ENCODE data around the gene CDH20. TPM values are rescaled to one million over a fixed set of nuclear protein-coding genes. Genes with fewer than 3 reads are reported as not detected.

Gene CDH20
- total RNA-seq, 2 experiments from 2014 or later = 0.20 to 0.25 TPM

GRCh38 chr18:61497422-61497821, 164.2 kb downstream of the CDH20 start:
- peaks cover 3% of the 10 kb centered on the region for H3K27me3 Mint-ChIP-seq
- H3K4me3 Mint-ChIP-seq = no peak overlapping the region
- no peaks in the 10 kb centered on the region for H3K4me1 Mint-ChIP-seq
- H3K36me3 Mint-ChIP-seq = no peaks in the 10 kb centered on the region
- no peak for DNase-seq
- H3K27ac Mint-ChIP-seq = no peak overlapping the region
- no peaks in the 10 kb centered on the region for H3K9me3 Mint-ChIP-seq

DNA sequence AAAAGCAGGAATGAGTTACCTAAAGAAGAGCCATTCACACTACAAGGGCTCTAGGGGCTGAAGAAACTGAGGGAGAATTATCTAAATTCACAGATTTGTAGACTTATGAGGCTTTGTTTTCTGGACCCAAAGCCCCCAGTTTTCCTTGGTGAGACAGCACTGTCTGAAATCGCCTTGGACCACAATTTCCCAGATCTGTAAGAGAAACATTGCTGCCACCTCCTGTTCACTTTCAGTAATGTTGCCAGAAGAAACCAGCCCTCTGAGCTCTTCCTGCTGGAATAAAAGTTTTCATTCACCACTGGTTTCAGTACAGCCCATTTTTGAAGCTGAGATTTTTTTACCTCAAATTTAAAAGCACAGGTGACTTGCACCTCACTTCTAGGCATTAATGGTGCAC, 169.2 kb downstream of the CDH20 start:
- Mint-ChIP-seq H3K4me1 (no peaks in the 10 kb centered on the region), H3K27me3 (peaks cover 13% of the 10 kb centered on the region), H3K9me3 (no peaks in the 10 kb centered on the region), H3K27ac (no peak overlapping the region), H3K4me3 (no peak overlapping the region), H3K36me3 (no peaks in the 10 kb centered on the region)
- peak; percentile 1 for DNase-seq

DNA sequence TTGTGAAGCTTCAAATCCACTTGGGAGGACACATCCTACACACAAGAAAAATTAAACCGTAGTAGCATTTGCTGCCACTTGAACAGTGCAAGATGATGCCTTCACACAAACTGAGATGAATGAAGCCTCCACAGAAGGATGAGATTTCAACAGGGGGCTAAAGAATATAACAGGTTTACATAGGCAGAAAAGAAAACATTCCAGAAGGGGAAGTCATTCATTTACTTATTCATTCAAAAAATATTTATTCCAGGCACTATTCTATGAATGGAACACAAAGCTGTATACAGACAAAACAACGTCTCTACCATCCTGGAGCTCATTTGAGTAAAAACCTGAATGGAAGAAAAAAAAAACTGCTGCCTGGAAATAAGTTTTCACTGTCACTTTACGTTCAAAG, 170.5 kb downstream of the CDH20 start:
- Mint-ChIP-seq H3K27me3 (peaks cover 13% of the 10 kb centered on the region), H3K36me3 (no peaks in the 10 kb centered on the region), H3K9me3 (peaks cover 3% of the 10 kb centered on the region), H3K4me3 (no peak overlapping the region), H3K27ac (no peak overlapping the region), H3K4me1 (no peaks in the 10 kb centered on the region)
- no peak for DNase-seq

- Mint-ChIP-seq H3K27me3 (no peaks in the 10 kb centered on the region), H3K36me3 (no peaks in the 10 kb centered on the region), H3K27ac (no peak overlapping the region), H3K9me3 (no peaks in the 10 kb centered on the region), H3K4me3 (no peak overlapping the region), H3K4me1 (no peaks in the 10 kb centered on the region)
- DNase-seq = no peak
Observed at GRCh38 chr18:61528961-61529360, 195.7 kb downstream of the CDH20 start.

DNA sequence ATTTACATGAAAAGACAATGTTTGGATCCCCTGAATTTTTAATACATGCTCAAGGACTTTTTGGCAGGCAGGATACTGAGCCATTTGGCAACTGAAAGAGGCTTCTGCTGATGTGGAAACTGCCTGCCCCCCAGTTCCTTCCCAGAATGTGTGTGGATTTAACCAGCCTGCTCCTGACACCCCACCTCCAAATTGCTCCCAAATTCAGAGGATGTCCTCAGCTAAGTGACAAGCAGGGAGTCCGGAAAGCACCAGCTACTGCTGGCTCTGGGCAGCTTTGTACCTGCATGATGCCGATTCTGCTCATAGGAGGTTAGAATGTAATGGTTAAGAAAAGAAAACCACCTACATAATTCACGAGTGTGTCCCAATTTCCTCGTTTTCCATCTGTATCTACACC, 197.5 kb downstream of the CDH20 start:
- no peak for DNase-seq
- Mint-ChIP-seq H3K27ac (no peak overlapping the region), H3K4me1 (no peaks in the 10 kb centered on the region), H3K4me3 (no peak overlapping the region), H3K27me3 (no peaks in the 10 kb centered on the region), H3K9me3 (no peaks in the 10 kb centered on the region), H3K36me3 (no peaks in the 10 kb centered on the region)

DNA sequence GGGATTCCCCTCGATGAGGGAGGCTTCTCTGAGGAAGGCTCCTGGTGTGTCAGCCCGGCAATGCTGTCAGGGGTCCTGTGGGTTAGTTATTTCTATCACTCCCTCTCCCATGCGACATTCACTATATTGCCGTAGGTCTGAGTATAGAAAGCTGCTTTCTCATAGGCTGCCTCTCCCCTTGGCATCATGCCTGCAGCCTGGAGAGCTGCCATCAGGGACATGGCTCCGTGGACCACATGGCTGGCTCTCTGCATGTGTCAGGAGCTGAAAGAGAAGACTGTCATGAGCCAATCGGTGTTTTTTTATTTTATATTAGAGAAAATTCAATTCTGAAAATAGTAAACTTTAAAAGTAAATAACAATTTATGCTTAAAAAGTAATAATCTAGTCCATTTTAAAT, 198.0 kb downstream of the CDH20 start:
- no peaks in the 10 kb centered on the region for H3K9me3 Mint-ChIP-seq
- H3K36me3 Mint-ChIP-seq = no peaks in the 10 kb centered on the region
- no peak overlapping the region for H3K4me3 Mint-ChIP-seq
- no peaks in the 10 kb centered on the region for H3K27me3 Mint-ChIP-seq
- DNase-seq = no peak
- H3K27ac Mint-ChIP-seq = no peak overlapping the region
- H3K4me1 Mint-ChIP-seq = no peaks in the 10 kb centered on the region

DNA sequence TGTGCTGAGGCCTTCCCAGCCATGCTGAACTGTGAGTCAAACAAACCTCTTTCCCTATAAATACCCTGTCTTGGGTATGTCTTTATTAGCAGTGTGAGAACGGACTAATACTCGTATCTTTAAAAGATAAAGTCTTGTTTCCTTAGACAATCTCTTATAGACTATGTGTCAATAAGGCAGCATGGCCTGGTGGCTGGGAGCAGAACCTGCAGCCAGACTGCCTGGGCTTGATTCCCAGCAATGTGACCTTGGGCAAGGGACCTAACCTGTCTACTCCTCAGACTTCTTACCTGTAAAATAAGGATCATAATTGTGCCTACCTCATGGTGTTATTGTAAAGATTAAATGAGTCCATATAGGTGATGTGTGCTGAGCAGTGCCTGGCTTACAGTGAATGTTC, 198.7 kb downstream of the CDH20 start:
- no peak for DNase-seq
- no peaks in the 10 kb centered on the region for H3K36me3 Mint-ChIP-seq

DNA sequence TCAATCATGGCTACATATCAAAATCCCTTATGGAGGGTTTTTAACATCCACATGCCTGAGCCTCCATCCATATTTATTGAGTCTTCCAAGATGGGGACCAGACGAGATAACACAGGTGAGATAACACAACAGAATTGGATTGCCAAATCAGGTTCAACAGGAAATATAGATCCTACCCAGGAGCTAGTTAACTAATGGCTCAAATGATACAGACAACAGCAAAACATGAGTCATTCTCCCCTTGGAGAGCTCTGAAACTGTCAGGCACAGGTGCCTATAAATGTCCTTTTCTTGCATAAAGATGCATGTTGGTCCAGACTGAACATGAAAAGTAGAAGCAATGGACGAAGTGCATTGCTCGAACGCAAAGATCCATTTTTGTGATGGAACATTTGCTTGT, 202.2 kb downstream of the CDH20 start:
- H3K9me3 Mint-ChIP-seq = no peaks in the 10 kb centered on the region
- no peaks in the 10 kb centered on the region for H3K4me1 Mint-ChIP-seq
- no peak for DNase-seq
- H3K27me3 Mint-ChIP-seq = no peaks in the 10 kb centered on the region
- H3K36me3 Mint-ChIP-seq = no peaks in the 10 kb centered on the region
- H3K27ac Mint-ChIP-seq = no peak overlapping the region
- no peak overlapping the region for H3K4me3 Mint-ChIP-seq

More for the DNA sequence above, 198.7 kb downstream of the CDH20 start:
- H3K27me3 Mint-ChIP-seq = no peaks in the 10 kb centered on the region
- no peaks in the 10 kb centered on the region for H3K9me3 Mint-ChIP-seq
- H3K27ac Mint-ChIP-seq = no peak overlapping the region
- H3K4me1 Mint-ChIP-seq = no peaks in the 10 kb centered on the region
- no peak overlapping the region for H3K4me3 Mint-ChIP-seq

DNA sequence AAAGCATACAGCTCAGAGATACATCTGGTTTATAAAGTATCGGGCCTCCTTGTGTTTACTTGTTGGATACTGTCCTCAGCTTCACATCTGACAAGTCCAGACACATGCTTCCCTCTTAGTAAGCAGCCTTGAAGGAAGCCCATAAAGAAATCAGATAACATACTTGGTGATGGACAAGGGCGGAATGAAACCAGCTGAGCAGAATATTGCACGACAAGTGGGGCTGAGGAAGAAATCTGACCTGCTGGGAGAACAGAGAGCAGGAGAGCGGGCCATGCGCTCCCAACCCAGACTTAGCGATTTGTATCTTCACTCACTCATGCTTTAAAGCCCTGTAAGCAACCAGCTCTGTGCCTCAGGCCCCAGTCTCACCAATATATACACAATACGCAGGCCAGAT, 208.4 kb downstream of the CDH20 start:
- peaks cover 5% of the 10 kb centered on the region for H3K27me3 Mint-ChIP-seq
- H3K27ac Mint-ChIP-seq = no peak overlapping the region
- H3K9me3 Mint-ChIP-seq = no peaks in the 10 kb centered on the region
- H3K4me1 Mint-ChIP-seq = no peaks in the 10 kb centered on the region
- DNase-seq = no peak
- no peaks in the 10 kb centered on the region for H3K36me3 Mint-ChIP-seq
- H3K4me3 Mint-ChIP-seq = no peak overlapping the region

DNA sequence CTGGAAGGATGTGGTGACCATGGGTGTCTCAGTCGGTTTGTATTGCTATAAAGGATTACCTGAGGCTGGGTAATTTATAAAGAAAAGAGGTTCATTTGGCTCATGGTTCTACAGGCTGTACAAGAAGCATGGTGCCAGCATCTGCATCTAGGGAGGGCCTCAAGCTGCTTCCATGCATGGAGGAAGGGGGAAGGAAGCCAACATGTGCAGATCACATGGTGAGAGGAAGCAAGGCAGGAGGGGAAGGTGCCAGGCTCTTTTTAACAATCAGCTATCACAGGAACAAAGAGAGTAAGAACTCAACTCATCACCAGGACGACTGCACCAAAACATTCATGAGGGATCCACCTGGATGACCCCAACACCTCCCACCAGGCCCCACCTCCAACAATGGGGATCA, 209.4 kb downstream of the CDH20 start:
- Mint-ChIP-seq H3K9me3 (no peaks in the 10 kb centered on the region), H3K27ac (no peak overlapping the region)
- DNase-seq = no peak

DNA sequence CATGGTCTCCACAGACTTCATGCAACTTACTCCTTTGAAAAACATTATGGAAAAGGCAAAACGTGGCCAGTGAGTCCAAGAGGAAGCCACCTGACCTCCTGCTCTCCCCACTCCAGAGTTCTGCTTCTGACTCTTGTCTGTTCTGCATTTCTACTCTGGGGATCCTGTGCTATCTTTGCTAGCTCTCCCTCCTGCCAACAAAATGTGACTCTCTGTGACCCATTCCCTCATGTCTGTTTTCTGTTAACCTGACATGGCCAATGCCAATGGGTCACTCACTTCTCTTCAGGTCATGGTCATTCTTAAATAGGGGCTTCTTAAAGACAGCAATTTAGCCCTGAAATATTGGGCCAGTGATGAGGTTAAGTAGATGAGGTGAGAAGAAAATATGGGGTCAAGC, 210.3 kb downstream of the CDH20 start:
- H3K27me3 Mint-ChIP-seq = peaks cover 5% of the 10 kb centered on the region
- no peaks in the 10 kb centered on the region for H3K9me3 Mint-ChIP-seq
- no peak overlapping the region for H3K27ac Mint-ChIP-seq
- no peaks in the 10 kb centered on the region for H3K36me3 Mint-ChIP-seq
- no peaks in the 10 kb centered on the region for H3K4me1 Mint-ChIP-seq
- no peak for DNase-seq
- no peak overlapping the region for H3K4me3 Mint-ChIP-seq

More for the DNA sequence above, 209.4 kb downstream of the CDH20 start:
- no peaks in the 10 kb centered on the region for H3K4me1 Mint-ChIP-seq
- H3K27me3 Mint-ChIP-seq = peaks cover 5% of the 10 kb centered on the region
- H3K36me3 Mint-ChIP-seq = no peaks in the 10 kb centered on the region
- H3K4me3 Mint-ChIP-seq = no peak overlapping the region

- Mint-ChIP-seq H3K9me3 (no peaks in the 10 kb centered on the region), H3K4me1 (no peaks in the 10 kb centered on the region), H3K4me3 (no peak overlapping the region), H3K27me3 (peaks cover 5% of the 10 kb centered on the region), H3K27ac (no peak overlapping the region), H3K36me3 (no peaks in the 10 kb centered on the region)
- DNase-seq = no peak
Observed at GRCh38 chr18:61544178-61544577, 210.9 kb downstream of the CDH20 start.

DNA sequence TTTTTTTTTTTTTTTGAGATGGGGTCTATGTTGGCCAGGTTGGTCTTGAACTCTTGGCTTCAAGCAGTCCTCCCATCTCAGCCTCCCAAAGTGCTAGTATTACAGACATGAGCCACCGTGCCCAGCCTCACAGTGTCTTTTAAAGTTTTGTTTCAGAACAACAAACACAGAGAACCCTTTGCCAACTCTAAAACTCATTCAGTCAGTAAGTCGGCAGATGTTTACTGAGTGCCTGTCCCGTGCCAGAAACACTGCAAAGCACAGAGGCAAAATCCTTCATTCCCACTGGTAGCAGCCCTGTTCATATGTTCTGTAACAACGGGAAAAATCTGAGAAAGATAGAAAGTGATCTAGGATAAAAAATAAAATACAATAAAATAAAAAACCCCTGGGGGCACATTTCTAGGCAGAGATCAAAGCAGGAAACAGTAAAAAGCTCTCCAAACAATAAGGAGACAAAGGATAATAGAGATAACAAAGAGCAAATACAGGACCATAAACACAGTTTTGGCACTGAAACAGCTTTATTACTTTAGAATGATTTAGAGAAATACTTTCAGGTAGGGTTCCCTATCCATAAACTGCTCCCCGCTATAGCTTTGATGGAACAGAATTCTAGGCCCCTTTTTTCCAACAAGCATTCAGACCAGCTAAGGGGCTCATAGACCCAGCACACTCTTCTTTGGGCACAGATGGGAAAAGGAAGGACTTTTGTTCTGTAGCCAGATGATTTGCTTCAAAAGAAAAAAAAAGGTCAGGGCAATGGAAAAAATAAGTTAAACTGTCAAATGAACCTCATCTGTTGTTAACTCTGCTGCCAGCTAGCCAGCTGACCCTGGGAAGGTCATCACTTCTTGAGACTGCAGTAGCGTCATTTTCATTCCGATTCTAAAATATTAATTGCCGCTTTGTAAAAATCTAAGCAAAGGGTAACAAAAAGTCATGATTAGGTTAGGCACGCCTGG, 212.3 kb downstream of the CDH20 start:
- peaks cover 5% of the 10 kb centered on the region for H3K27me3 Mint-ChIP-seq
- H3K4me3 Mint-ChIP-seq = no peak overlapping the region
- DNase-seq = no peak
- no peaks in the 10 kb centered on the region for H3K36me3 Mint-ChIP-seq
- no peaks in the 10 kb centered on the region for H3K4me1 Mint-ChIP-seq
- H3K9me3 Mint-ChIP-seq = no peaks in the 10 kb centered on the region
- no peak overlapping the region for H3K27ac Mint-ChIP-seq

- no peak overlapping the region for H3K4me3 Mint-ChIP-seq
- H3K27ac Mint-ChIP-seq = no peak overlapping the region
- no peaks in the 10 kb centered on the region for H3K9me3 Mint-ChIP-seq
- peaks cover 5% of the 10 kb centered on the region for H3K27me3 Mint-ChIP-seq
- no peak for DNase-seq
- no peaks in the 10 kb centered on the region for H3K36me3 Mint-ChIP-seq
- no peaks in the 10 kb centered on the region for H3K4me1 Mint-ChIP-seq
Observed at GRCh38 chr18:61546590-61546989, 213.4 kb downstream of the CDH20 start.

GRCh38 chr18:61549416-61549815, 216.2 kb downstream of the CDH20 start:
- Mint-ChIP-seq H3K27ac (no peak overlapping the region), H3K4me3 (no peak overlapping the region), H3K27me3 (peaks cover 9% of the 10 kb centered on the region), H3K9me3 (no peaks in the 10 kb centered on the region), H3K4me1 (peaks cover 2% of the 10 kb centered on the region), H3K36me3 (no peaks in the 10 kb centered on the region)
- DNase-seq = no peak

- Mint-ChIP-seq H3K27ac (no peak overlapping the region), H3K4me1 (peaks cover 6% of the 10 kb centered on the region), H3K27me3 (peaks cover 9% of the 10 kb centered on the region), H3K4me3 (no peak overlapping the region), H3K9me3 (no peaks in the 10 kb centered on the region), H3K36me3 (no peaks in the 10 kb centered on the region)
- no peak for DNase-seq
Observed at GRCh38 chr18:61549889-61550288, 216.7 kb downstream of the CDH20 start.

Measured in activated naive CD8-positive, alpha-beta T cell treated with anti-CD3 and anti-CD28 coated beads for 36 hours (primary cell).